GM13976 (cell line): ENCODE data around the gene THAP8.

ENCODE experiments used
- DNase-seq: peaks from one replicate; pipeline ENCODE4 v3.0.0; 2012; ENCODE audit warnings: low spot score
- in situ Hi-C: fragments of 300-500 bp; cut with MboI; formaldehyde crosslinking; loops from one replicate; pipeline ENCODE4 v1.12.0; 2022; ENCODE audit warnings: low sequenced_read_pairs, mixed read lengths, inconsistent platforms; ENCODE audit not compliant: unreplicated experiment
- TF ChIP-seq, protein P1 (sequence below): IDR thresholded peaks from 2 replicates; pipeline ENCODE4 v1.5.1; 2012; ENCODE audit warnings: borderline replicate concordance, mild to moderate bottlenecking; ENCODE audit not compliant: insufficient read depth; ENCODE audit errors: extremely low read depth, missing control alignments, control extremely low read depth

Gene THAP8

DNA sequence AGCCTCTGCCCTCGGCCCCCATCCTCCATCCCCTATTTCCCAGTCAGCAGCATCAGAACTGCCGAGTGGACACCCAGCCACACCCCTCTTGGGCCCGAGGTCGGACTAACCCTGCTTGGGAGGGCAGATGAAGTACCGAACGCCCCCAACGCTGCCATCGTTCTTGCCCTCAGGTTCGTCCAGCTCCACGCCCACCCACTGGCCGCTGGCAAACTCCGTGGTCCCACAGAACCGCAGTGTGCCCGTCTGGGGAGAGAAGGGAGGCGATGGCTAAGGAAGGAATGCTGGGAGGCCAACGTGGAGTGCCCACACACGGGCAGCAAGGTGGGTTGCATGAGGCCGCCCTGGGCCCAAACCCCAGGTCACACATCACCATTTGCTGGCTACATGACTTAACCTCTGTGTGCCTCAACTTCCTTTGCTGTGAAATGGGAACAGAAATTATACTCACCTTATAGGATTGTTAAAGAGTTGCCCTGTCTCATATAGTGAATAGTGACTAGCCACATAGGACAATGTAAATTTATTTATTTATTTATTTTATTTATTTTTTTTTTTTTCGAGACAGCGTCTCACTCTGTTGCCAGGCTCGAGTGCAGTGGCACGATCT lies 34.9 kb downstream of the THAP8 start:
- TF ChIP-seq, protein P1, sequence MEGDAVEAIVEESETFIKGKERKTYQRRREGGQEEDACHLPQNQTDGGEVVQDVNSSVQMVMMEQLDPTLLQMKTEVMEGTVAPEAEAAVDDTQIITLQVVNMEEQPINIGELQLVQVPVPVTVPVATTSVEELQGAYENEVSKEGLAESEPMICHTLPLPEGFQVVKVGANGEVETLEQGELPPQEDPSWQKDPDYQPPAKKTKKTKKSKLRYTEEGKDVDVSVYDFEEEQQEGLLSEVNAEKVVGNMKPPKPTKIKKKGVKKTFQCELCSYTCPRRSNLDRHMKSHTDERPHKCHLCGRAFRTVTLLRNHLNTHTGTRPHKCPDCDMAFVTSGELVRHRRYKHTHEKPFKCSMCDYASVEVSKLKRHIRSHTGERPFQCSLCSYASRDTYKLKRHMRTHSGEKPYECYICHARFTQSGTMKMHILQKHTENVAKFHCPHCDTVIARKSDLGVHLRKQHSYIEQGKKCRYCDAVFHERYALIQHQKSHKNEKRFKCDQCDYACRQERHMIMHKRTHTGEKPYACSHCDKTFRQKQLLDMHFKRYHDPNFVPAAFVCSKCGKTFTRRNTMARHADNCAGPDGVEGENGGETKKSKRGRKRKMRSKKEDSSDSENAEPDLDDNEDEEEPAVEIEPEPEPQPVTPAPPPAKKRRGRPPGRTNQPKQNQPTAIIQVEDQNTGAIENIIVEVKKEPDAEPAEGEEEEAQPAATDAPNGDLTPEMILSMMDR, result no peak
- in situ Hi-C loops, result no loop called here
- DNase-seq, result no peak

DNA sequence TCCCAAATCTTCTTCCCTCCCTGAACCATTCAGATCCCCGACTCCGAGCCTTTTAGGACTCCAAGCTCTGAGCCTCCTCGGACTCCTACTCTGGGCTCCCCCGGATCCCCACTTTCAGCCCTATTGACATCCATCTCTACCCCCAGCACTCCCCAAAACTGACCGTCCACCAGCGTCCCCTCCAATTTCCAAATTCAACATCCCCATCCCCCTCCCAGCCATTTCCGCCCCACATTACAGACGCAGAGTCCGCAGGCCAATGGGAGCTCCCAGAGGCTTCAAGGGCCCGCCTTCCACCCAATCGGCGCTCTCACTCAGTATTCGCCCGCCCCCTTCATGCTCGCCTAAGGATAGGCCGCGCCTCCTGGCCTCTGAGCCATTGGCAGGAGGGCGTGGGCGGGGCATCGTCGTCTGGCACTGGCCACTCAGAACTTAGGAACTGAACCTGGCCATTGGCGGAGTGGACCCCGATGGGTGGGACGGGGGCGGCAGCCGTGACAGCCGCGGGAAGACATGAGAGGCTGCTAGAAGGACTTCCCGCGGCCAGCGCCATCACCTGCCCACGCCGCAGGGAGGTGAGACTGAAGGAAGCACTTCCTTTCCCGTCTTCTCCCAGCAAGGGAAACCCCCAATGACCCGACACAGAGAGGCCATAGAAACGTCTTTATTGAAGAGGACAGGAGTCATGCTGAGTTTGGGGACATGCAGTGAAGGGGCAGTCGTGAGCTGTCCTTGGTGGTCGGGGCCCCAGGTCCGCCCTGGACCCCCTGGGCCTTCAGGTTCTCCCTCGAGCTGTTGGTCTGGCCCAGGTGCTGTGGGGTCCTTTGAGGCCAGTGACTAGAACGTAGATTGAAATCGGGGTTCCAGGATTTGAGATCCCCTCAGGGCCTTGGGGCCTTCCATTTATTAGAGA lies 39.8 kb downstream of the THAP8 start, which contains the start of gene ALKBH6:
ALKBH6 (minus strand) TSS at position 202 of the 913 bp plus-strand sequence. CDS start 816 bp downstream, outside the sequence.
- peak; percentile 99 for DNase-seq
- TF ChIP-seq, protein P1, result no peak
- in situ Hi-C loops, result no loop called here

DNA sequence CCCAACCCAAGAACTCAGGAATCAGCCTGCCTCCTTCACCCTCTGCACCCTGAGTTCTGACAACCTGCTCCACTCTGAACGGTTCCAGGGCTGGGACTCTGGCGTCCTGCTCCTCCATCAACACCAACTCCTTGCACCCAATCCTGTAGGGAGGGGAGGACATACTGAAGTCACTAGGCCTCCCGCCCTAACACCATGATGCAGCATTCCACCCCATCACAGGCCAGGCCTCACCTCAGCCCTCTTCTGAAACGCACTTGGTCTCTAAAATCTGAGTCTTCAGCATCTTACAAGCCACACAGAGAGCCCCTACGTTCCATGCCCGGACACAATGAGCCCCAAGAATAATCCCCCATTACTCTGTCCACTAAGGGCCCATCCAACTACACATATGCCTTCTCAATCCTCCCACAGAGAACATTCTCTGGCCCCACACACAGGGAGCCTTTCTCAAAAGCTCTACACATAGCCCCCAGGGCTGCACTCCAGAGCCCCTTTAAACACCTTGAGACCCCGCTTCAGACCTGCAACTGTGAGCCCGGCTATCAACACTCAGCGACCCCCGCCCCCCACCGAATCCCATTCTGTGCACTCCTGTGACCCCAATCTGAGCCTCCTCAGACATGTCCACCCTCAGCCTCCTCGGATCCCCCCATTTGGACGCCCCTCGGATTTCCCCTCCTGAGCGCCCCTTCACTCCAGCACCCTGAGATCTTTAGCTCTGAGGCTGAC lies 40.6 kb downstream of the THAP8 start:
- no peak for DNase-seq
- TF ChIP-seq, protein P1, result no peak
- in situ Hi-C loops, result no loop called here

DNA sequence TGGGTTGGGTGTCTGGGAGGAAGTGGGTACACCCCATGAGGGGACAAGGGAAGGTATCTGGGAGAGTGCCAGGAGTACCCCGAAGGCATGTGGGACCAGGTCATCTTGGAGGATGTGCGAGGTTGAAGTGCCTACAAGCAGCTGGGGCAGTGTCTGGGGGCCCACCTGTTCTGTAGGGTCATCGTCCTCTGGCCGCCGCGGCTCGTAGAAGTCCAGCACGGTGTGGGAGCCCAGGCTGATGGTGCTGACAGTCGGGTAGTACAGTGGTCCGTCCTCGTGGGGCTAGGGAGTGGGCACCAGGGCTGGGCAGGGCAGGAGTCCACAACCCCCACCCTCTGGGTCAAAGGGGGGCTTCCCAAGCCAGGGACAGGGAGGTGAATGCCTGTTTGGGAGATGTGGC lies 43.7 kb downstream of the THAP8 start:
- no peak for DNase-seq
- in situ Hi-C loops, result no loop called here
- TF ChIP-seq, protein P1, result no peak

DNA sequence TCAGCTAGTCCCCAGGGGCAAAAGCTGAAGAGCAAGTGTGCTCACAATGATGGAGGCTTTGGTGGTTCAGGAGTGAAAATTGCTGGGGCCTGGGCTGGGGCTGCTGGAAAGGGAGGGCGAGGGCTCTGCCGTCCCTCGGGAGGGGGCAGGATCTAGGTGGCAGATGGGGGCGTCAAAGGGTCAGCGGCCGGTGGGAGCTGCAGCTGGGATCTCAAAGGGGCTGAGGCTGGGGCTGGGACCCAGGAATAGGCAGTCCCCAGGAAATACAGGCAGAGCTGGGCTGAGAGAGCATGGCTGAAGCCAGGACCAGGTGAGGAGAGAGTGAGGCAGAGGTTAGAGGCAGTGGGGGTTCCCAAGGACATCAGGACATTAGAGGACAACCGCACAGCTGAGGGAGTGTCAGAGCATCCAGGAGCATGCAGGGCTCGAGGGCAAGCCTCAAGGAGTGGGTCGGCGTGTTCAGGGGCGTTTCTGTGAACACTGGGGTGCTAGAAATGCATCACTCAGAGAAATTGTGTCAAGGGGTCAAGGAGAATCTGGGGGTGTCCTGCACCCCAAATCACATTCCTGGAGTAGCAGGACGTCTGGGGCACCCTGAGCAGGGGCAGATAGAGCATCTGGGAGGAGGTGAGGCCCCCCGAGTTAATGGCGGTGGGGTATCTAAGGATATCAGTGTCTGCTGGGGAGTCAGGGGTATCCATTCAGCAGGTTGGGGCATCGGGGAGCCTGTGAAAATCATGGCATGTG lies 44.3 kb downstream of the THAP8 start:
- no peak for DNase-seq
- TF ChIP-seq, protein P1, result no peak
- in situ Hi-C loops, result no loop called here

DNA sequence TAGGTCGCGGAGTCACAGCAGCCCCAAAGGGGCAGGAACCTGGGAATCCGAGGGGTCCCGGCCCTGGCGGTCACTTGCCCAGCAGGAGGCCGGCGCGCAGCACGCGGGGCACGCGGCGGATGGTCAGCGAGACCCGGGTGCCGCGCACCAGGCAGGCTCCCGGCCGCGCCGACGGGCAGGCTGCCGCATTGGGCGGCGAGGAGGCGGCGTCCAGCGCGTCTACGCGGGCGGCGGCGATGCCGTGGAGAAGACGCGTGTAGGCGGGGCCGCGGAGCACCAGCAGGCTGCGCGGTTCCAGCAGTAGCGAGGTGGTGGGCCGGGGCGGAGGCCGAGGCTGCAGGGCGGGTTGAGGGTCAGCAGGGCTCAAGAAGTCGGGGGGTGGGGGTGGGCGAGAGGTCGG lies 44.9 kb downstream of the THAP8 start:
- in situ Hi-C loops, result no loop called here
- DNase-seq, result peak; percentile 86
- TF ChIP-seq, protein P1, result no peak
